ENCODE data around the gene FAP.

DNA sequence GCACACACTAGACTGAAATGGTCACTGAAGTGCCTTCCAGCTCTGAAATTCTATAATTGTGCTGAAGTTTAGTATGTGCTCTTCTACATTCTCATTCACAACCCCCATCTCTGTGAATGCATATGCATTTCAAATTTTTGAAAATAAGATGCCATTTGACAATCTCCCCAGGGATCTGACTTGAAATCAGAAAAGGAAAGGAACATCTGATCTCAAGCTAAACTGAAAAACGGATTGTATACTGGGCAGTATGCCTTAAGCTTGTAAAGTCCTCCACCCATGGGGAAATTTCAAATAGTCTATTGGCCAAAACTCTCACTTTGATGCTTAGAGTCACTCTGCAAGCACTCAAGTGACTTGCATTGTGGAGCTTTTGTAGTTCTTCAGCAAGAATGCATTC, 22.9 kb downstream of the FAP start:
- TF ChIP-seq CTCF (conservative IDR thresholded peaks at IDR 0.05; ENCODE audit: low read depth, low read length): no peak
- no peak for TF ChIP-seq EZH2 (IDR thresholded peaks at IDR 0.05; ENCODE audit: borderline replicate concordance, low read depth, low read length, poor library complexity, severe bottlenecking)

Data from A673 (cell line).